Large intestine (tissue), 3 donors: ENCODE data around the gene FANCI. TPM values are rescaled to one million over a fixed set of nuclear protein-coding genes. Genes with fewer than 3 reads are reported as not detected.
"Not testable (repeated sequence)": the region's sequence is repeated elsewhere in the genome, so short reads cannot be mapped to it uniquely, and the experiment has no call there.

Experiments used
- DNase-seq, 2 donors: peaks; one replicate each; pipeline versions ENCODE4 v3.0.0 to v3.0.0-alpha.2; 2013
- H3K27ac ChIP-seq: one replicate; pipeline ENCODE4 v1.5.1; 2013; ENCODE audit warnings: low read length
- H3K27me3 ChIP-seq: 2 replicates; pipeline ENCODE4 v1.6.1; 2013; ENCODE audit warnings: low read length; ENCODE audit not compliant: control insufficient read depth, insufficient read depth
- H3K36me3 ChIP-seq: 2 replicates; pipeline ENCODE4 v1.6.1; 2013; ENCODE audit warnings: low read length; ENCODE audit not compliant: control insufficient read depth, insufficient read depth
- H3K4me1 ChIP-seq: one replicate; pipeline ENCODE4 v1.6.1; 2013; ENCODE audit warnings: low read length; ENCODE audit not compliant: control insufficient read depth, insufficient read depth
- H3K4me3 ChIP-seq: one replicate; pipeline ENCODE4 v1.5.1; 2013; ENCODE audit warnings: low read length
- H3K9me3 ChIP-seq: one replicate; pipeline ENCODE4 v1.6.1; 2013; ENCODE audit warnings: mild to moderate bottlenecking, low read depth, low read length, moderate library complexity; ENCODE audit not compliant: control insufficient read depth
- WGBS: methylation state at CpG from one replicate; pipeline ENCODE4 v1.1.5; 2013; ENCODE audit warnings: low lambda C conversion rate; ENCODE audit not compliant: insufficient coverage; 5-methylcytosine and 5-hydroxymethylcytosine counted together
- polyA plus RNA-seq: library from polyadenylated mRNA; unstranded; fragments of 120-200 nt; gene quantifications from one replicate; pipeline ENCODE4 v1.2.1, GENCODE V29; 2013

The FANCI gene
- polyA plus RNA-seq, 1 donor: 20.3 TPM

DNA sequence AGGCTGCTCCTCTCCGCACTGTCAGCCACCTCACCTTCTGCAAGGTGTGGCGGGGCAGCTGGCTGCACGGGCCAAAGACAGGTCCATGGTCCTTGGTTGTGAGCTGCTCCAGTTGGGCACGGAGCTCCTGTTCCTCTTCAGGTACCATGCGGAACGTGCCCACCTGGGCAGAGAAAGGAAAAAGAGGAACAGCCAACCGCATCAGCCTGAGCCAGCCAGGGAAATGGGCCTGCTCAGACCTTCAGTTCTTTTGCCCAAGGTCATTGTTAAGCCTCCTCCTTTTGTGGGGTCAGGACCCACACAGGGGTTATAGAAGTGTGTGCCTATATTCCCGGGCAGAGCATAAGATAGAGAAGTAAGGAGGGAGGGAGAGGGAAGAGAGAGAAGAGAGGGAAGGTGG, 25.2 kb upstream of the FANCI start:
- no peak overlapping the region for H3K4me3 ChIP-seq
- H3K4me1 ChIP-seq: no peaks in the 10 kb centered on the region
- DNase-seq: no peak
- 33% methylated on average over 1 of the region's 8 CpGs for WGBS
- H3K9me3 ChIP-seq: no peaks in the 10 kb centered on the region
- H3K36me3 ChIP-seq: no peaks in the 10 kb centered on the region
- H3K27me3 ChIP-seq: no peaks in the 10 kb centered on the region
- no peak overlapping the region for H3K27ac ChIP-seq

DNA sequence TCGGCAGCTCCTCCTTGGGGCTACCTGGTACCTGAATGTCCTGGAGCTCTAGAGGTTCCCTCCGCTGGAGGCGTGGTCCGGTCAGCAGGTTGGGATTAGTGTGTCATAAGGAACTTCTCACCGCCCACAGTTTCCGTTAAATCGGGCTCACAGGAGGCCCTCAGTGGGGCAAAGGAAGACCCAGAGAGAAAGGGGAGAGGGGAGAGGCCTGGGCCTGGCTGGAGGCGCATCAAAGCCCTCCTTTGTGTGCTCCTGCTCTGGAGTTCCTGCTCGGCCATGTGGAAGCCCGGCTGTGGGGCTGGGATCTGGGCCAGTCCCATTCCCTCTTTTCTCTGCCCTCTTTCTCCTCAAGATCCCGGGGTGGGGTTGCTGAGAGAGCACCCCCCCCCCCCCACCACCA, 22.2 kb upstream of the FANCI start, which contains the start of gene RLBP1:
Gene RLBP1 (minus strand): TSS at position 37 of the 400 bp plus-strand sequence. CDS start 2,604 bp downstream, outside the sequence.
- no peaks in the 10 kb centered on the region for H3K27me3 ChIP-seq
- WGBS: no CpG with 5 or more reads among the region's 11 CpGs
- no peaks in the 10 kb centered on the region for H3K4me1 ChIP-seq
- DNase-seq: no peak
- H3K4me3 ChIP-seq: no peak within 1 kb of the TSS
- H3K9me3 ChIP-seq: no peaks in the 10 kb centered on the region
- H3K36me3 ChIP-seq: no peaks in the 10 kb centered on the region
- H3K27ac ChIP-seq: no peak within 1 kb of the TSS

DNA sequence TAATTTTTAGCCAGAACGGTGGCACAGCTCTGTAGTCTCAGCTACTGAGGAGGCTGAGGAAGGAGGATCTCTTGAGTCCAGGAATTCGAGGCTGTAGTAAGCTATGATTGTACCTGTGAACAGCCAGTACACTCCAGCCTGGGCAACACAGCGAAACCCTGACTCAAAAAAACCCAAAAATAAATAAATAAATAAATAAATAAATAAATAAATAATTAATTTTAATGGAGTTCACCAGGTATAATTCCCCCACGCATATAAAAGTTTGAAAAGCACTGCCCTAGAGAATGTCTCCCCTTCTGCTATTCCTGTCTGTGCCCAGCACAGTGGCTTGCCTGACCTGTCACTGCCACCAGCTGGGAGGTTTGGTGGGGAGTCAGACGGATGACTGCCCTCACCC, 18.2 kb upstream of the FANCI start:
- DNase-seq: no peak
- Histone ChIP-seq H3K9me3 (no peaks in the 10 kb centered on the region), H3K4me3 (no peak overlapping the region), H3K27me3 (no peaks in the 10 kb centered on the region), H3K27ac (no peak overlapping the region), H3K36me3 (no peaks in the 10 kb centered on the region), H3K4me1 (no peaks in the 10 kb centered on the region)
- WGBS: 100% methylated on average over 1 of the region's 5 CpGs

DNA sequence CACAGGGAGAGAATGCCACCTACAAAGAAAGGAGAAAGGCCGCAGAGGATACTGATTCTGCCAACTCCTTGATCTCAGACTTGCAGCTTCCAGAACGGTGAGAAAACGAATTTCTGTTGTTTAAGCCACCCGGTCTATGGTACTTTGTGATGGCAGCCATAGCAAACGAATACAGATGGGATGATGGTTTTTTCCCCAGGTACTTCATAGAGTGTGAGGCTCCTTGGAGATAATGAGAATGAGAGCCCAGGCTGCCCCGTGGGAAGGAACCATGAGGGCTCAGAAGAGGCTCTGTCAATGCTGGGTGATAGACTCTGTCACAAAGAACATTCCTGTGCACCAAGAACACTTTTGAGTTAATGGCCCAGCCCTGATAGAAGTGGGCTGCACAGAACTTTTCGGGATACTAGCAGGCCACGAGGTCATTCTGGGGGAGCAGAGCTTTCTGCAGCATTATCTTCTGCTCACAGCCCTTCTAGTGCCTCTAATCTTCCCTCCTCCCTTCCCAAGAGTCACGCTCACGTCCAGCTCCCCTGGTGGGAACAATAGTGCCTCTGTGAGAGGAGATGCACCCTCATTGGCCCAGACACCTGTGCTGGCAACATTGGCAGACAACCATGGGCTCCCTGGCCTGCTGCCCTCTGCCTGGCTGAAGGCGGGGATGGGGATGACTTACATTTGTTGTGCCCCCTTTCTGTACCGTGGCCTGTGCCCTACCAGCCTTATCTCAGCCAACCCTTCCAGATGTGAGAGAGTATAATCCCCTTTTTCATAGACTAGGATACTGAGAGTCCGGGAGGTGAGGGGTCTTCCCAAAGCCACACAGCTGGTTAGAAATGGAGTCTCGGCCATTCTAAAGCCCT, 17.2 kb upstream of the FANCI start:
- Histone ChIP-seq H3K27me3 (no peaks in the 10 kb centered on the region), H3K36me3 (no peaks in the 10 kb centered on the region), H3K4me1 (no peaks in the 10 kb centered on the region), H3K9me3 (no peaks in the 10 kb centered on the region), H3K27ac (no peak overlapping the region), H3K4me3 (no peak overlapping the region)
- WGBS: no CpG with 5 or more reads among the region's 14 CpGs
- no peak for DNase-seq

DNA sequence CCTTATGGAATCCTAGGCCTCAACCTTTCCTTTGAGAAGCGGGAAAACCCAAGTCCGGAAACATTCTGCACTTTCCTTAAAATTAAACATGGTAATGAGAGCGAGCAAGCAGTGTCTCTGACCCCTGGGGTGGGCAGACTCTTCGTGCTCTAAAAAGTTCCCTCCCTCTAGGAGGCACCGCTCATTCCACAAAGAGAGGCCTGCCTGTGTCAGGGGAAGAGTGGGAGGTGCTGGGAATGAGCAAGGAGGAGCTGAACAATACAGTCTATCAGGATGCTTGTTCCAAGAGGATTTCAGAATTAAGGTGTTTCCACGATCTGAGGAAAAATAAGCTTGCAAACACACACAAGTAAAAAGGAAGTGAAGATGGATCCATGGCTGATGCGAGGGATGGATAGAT, 16.4 kb upstream of the FANCI start:
- Histone ChIP-seq H3K4me1 (no peaks in the 10 kb centered on the region), H3K27ac (no peak overlapping the region), H3K36me3 (no peaks in the 10 kb centered on the region), H3K4me3 (no peak overlapping the region), H3K27me3 (no peaks in the 10 kb centered on the region), H3K9me3 (no peaks in the 10 kb centered on the region)
- DNase-seq: no peak
- WGBS: no CpG with 5 or more reads among the region's 7 CpGs

DNA sequence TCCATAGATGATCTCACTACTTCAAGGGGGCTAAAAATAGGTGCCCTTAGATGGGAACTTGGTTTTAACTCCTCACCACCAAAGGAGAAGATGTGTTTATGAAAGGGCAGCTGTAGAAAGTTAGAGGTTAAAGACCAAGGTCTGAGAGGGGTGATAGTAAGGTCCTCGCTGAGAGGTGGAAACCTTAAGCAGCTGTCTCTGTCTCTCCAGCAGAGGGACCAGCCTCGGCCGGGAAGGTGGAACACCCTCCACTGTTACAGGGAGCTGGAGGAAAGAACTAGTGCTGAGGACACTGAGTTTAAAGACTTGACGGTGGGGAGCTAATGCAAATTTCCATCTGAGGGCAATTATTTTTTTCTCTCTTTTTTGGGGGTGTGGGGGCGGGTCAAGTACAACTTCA, 13.5 kb upstream of the FANCI start:
- no CpG with 5 or more reads among the region's 5 CpGs for WGBS
- no peak overlapping the region for H3K27ac ChIP-seq
- no peak overlapping the region for H3K4me3 ChIP-seq

DNA sequence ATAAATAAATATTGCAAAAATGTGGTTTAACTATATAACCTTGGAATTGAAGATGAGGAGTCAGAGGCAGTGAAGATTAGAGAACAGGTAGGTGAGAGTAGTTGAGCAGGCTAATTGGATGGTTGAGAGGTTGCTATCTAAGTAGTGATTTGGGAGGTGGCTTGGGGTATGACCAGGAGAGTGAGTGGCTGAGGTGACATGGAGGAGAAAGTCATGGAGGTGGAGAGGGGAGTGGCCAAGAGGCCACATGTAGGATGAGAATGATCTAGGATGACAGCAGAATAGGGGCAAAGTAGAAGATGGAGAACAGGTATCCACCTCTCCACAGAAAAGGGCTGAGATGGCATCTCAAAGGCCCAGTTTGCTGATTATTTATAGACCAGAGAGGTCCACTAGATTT, 11.9 kb upstream of the FANCI start:
- Histone ChIP-seq H3K4me3 (no peak overlapping the region), H3K36me3 (no peaks in the 10 kb centered on the region), H3K27ac (no peak overlapping the region), H3K9me3 (no peaks in the 10 kb centered on the region), H3K27me3 (no peaks in the 10 kb centered on the region), H3K4me1 (no peaks in the 10 kb centered on the region)
- DNase-seq: no peak

More for the DNA sequence above, 13.5 kb upstream of the FANCI start:
- H3K9me3 ChIP-seq: no peaks in the 10 kb centered on the region
- H3K27me3 ChIP-seq: no peaks in the 10 kb centered on the region
- H3K4me1 ChIP-seq: no peaks in the 10 kb centered on the region
- H3K36me3 ChIP-seq: no peaks in the 10 kb centered on the region
- DNase-seq: no peak

DNA sequence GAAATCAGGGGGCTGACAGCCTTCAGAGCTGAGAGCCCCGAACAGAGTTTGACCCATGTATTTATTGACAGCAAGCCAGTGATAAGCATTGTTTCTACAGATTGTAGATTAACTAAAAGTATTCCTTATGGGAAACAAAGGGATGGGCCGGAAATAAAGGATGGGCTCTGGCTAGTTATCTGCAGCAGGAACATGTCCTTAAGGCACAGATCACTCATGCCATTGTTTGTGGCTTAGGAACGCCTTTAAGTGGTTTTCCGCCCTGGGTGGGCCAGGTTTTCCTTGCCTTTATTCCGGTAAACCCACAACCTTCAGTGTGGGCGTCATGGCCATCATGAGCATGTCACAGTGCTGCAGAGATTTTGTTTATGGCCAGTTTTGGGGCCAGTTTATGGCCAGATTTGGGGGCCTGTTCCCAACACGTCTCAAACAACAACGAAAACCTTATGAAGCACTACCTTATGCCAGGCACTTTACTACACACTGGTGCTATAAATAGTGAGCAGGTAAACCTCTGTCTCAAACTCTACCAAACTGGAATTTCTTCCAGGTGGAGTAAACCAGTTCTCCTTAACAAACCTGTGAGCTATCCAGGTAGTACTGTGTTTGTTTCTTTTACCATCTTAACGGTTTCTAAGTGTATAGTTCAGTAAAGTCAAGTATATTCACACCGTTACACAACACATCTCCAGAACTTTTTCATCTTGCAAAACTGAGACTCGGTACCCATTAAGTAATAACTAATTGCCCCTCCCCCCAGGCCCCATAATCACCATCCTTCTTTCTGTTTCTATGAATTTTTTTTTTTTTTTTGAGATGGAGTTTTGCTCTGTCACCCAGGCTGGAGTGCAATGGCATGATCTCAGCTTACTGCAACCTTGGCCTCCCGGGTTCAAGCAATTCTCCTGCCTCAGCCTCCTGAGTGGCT, 3.6 kb upstream of the FANCI start:
- DNase-seq, H3K4me3 ChIP-seq, H3K4me1 ChIP-seq, H3K27me3 ChIP-seq, H3K9me3 ChIP-seq, H3K27ac ChIP-seq, H3K36me3 ChIP-seq: not testable (repeated sequence)
- WGBS: 93% methylated on average over 3 of the region's 12 CpGs

DNA sequence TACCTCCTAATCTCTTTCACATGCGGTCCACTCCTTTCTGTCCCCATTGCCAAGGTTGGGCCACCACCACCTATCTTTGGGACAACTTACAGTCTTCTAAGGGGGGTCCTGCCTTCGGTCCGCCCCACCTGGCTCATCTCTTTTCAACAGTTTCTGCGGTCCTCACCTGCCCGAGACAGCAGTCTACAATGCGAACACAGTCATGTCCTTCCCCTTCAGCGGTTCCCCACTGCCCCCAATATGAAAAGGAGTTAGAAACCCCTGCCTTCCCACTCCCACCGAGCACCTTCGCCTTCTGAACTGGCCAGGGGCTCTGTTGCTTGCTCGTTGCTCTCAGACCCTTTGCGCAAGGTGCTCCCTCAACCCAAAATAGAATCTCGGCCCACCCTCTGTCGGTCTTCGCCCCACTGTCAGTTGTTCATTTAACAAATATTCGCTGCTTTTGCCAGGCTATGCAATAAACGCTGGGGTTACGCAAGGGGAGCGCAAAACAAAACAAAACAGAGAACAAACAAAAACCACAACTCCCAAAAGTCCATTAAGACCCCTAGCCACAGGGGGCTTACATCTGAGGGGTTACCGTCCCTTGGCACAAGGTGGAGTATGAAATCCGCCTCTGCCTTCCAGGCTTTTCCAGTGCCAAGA, 611 bp upstream of the FANCI start:
- Histone ChIP-seq H3K9me3 (no peaks in the 10 kb centered on the region), H3K36me3 (no peaks in the 10 kb centered on the region), H3K27ac (no peak overlapping the region), H3K27me3 (peaks cover 9% of the 10 kb centered on the region), H3K4me1 (peaks cover 6% of the 10 kb centered on the region), H3K4me3 (peak overlapping the region; percentile 80)
- no CpG with 5 or more reads among the region's 20 CpGs for WGBS
- DNase-seq: no peak

DNA sequence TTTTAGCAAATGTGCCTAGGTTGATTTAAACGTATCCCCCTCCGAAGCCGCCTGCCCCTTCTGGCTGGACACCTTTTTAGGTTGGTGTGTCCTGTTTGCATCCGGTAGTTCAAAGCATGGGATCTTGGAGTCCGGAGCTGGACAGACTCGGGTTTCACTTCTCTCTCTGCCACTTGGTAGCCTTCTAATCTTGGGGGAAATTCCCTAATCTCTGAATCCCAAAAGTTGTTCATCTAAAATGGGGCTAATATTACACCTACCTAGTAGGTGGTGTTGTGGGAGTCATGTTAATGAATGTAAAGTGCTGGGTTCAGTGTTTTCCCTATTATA, 760 bp downstream of the FANCI start:
- peak overlapping the region; percentile 80 for H3K4me3 ChIP-seq
- WGBS: no CpG with 5 or more reads among the region's 6 CpGs
- DNase-seq: no peak
- peaks cover 2% of the 10 kb centered on the region for H3K36me3 ChIP-seq
- H3K27me3 ChIP-seq: peaks cover 6% of the 10 kb centered on the region
- no peak overlapping the region for H3K27ac ChIP-seq
- H3K4me1 ChIP-seq: peaks cover 6% of the 10 kb centered on the region
- no peaks in the 10 kb centered on the region for H3K9me3 ChIP-seq
